IPS-NIHi7 (cell line): ENCODE measurements around the gene DNM3.
"Not testable (repeated sequence)": the region's sequence is repeated elsewhere in the genome, so short reads cannot be mapped to it uniquely, and the experiment has no call there.

ENCODE experiments used
- DNase-seq: peaks from one replicate; pipeline ENCODE4 v3.0.0; 2012; ENCODE audit warnings: mixed read lengths; ENCODE audit errors: extremely low spot score

The DNM3 gene

GRCh38 chr1:172024944-172025738 is 183.8 kb downstream of the DNM3 start:
- not testable (repeated sequence) for DNase-seq

- DNase-seq: no peak
These were observed 199.2 kb downstream of the DNM3 start for GRCh38 chr1:172040466-172040865.

- peak; percentile 21 for DNase-seq
These were observed 199.8 kb downstream of the DNM3 start for GRCh38 chr1:172041102-172041501.

- no peak for DNase-seq
These were observed 200.4 kb downstream of the DNM3 start for GRCh38 chr1:172041742-172042141.

- no peak for DNase-seq
These were observed 202.6 kb downstream of the DNM3 start for GRCh38 chr1:172043900-172044299.

GRCh38 chr1:172051898-172052297 is 210.6 kb downstream of the DNM3 start:
- no peak for DNase-seq

- DNase-seq: no peak
These were observed 212.9 kb downstream of the DNM3 start for GRCh38 chr1:172054172-172054571.

- not testable (repeated sequence) for DNase-seq
These were observed 214.6 kb downstream of the DNM3 start for GRCh38 chr1:172055816-172056419.

GRCh38 chr1:172068334-172068733 is 227.0 kb downstream of the DNM3 start:
- no peak for DNase-seq

GRCh38 chr1:172069051-172069450 is 227.8 kb downstream of the DNM3 start:
- DNase-seq: no peak

GRCh38 chr1:172069534-172069933 is 228.2 kb downstream of the DNM3 start:
- DNase-seq: no peak

- DNase-seq: no peak
These were observed 228.8 kb downstream of the DNM3 start for GRCh38 chr1:172070055-172070454.

- DNase-seq: no peak
These were observed 230.4 kb downstream of the DNM3 start for GRCh38 chr1:172071746-172072145.

- DNase-seq: not testable (repeated sequence)
These were observed 238.6 kb downstream of the DNM3 start for GRCh38 chr1:172079859-172080258.

GRCh38 chr1:172083191-172083590 is 241.9 kb downstream of the DNM3 start:
- no peak for DNase-seq

GRCh38 chr1:172084876-172085275 is 243.6 kb downstream of the DNM3 start:
- no peak for DNase-seq

- no peak for DNase-seq
These were observed 244.0 kb downstream of the DNM3 start for GRCh38 chr1:172085317-172085716.

GRCh38 chr1:172086137-172086536 is 244.8 kb downstream of the DNM3 start:
- no peak for DNase-seq

GRCh38 chr1:172088256-172088655 is 247.0 kb downstream of the DNM3 start:
- DNase-seq: no peak

- DNase-seq: peak; percentile 75
These were observed 248.6 kb downstream of the DNM3 start for GRCh38 chr1:172089768-172090510.

GRCh38 chr1:172090511-172090817 is 249.2 kb downstream of the DNM3 start:
- no peak for DNase-seq

GRCh38 chr1:172095846-172096245 is 254.5 kb downstream of the DNM3 start:
- DNase-seq: no peak

- DNase-seq: no peak
These were observed 263.9 kb downstream of the DNM3 start for GRCh38 chr1:172105230-172105629.
